Myocyte (in vitro differentiated cells): ENCODE results near the gene RIPOR1. TPM values are rescaled to one million over a fixed set of nuclear protein-coding genes. Genes with fewer than 3 reads are reported as not detected.
"Not testable (repeated sequence)": the region's sequence is repeated elsewhere in the genome, so short reads cannot be mapped to it uniquely, and the experiment has no call there.

Experiments
- DNase-seq: peaks from one replicate; pipeline ENCODE4 v3.0.0-alpha.2; 2012; ENCODE audit warnings: low read depth
- polyA plus RNA-seq: library from polyadenylated mRNA; unstranded; fragments of >200 nt; gene quantifications from one replicate; pipeline ENCODE4 v1.2.1, GENCODE V29; 2012; ENCODE audit warnings: missing spikeins
- total RNA-seq: library from RNA; depleted of rRNA; stranded (reverse); fragments of >200 nt; gene quantifications from 2 replicates; pipeline ENCODE4 v1.2.3, GENCODE V29; 2014

Gene RIPOR1
- total RNA-seq = 32.4 and 37.8 TPM in 2 replicates
- 66.9 TPM for polyA plus RNA-seq

- DNase-seq = peak; percentile 65
Observed at GRCh38 chr16:67528222-67528869, at the start of gene RIPOR1. Gene RIPOR1, plus strand, starts transcription at chr16:67528829. Its CDS starts 9,618 bp downstream, at chr16:67538447.

GRCh38 chr16:67480833-67481560 lies 47.6 kb upstream of the RIPOR1 start, which contains the start of gene ATP6V0D1:
Gene ATP6V0D1, minus strand, starts transcription at chr16:67481157. Its CDS starts 71 bp downstream, at chr16:67481086.
- DNase-seq = peak; percentile 98

GRCh38 chr16:67481561-67482232 lies 46.9 kb upstream of the RIPOR1 start:
- no peak for DNase-seq

- DNase-seq = no peak
Observed at GRCh38 chr16:67482233-67482924, 46.2 kb upstream of the RIPOR1 start.

- DNase-seq = no peak
Observed at GRCh38 chr16:67483150-67483549, 45.5 kb upstream of the RIPOR1 start, which contains the start of gene AGRP. Gene AGRP, minus strand, starts transcription at chr16:67483547. Its CDS starts 149 bp downstream, at chr16:67483398.

GRCh38 chr16:67483731-67484525 lies 44.7 kb upstream of the RIPOR1 start:
- DNase-seq = no peak

- no peak for DNase-seq
Observed at GRCh38 chr16:67486805-67487204, 41.8 kb upstream of the RIPOR1 start.

GRCh38 chr16:67487561-67487960 lies 41.1 kb upstream of the RIPOR1 start:
- not testable (repeated sequence) for DNase-seq

- no peak for DNase-seq
Observed at GRCh38 chr16:67489401-67490083, 39.1 kb upstream of the RIPOR1 start.

- DNase-seq = no peak
Observed at GRCh38 chr16:67490335-67491096, 38.1 kb upstream of the RIPOR1 start.

- DNase-seq = no peak
Observed at GRCh38 chr16:67499106-67499505, 29.5 kb upstream of the RIPOR1 start.

- no peak for DNase-seq
Observed at GRCh38 chr16:67504031-67505021, 24.3 kb upstream of the RIPOR1 start.

- DNase-seq = no peak
Observed at GRCh38 chr16:67506468-67506867, 22.2 kb upstream of the RIPOR1 start.

- no peak for DNase-seq
Observed at GRCh38 chr16:67509016-67509415, 19.6 kb upstream of the RIPOR1 start.

GRCh38 chr16:67513892-67514291 lies 14.7 kb upstream of the RIPOR1 start:
- DNase-seq = not testable (repeated sequence)

GRCh38 chr16:67514382-67514828 lies 14.2 kb upstream of the RIPOR1 start:
- peak; percentile 84 for DNase-seq

GRCh38 chr16:67516296-67517154 lies 12.1 kb upstream of the RIPOR1 start:
- peak; percentile 48 for DNase-seq
